ENCODE data around the gene KRT14. TPM values are rescaled to one million over a fixed set of nuclear protein-coding genes. Genes with fewer than 3 reads are reported as not detected.
"Not testable (repeated sequence)": the region's sequence is repeated elsewhere in the genome, so short reads cannot be mapped to it uniquely, and the experiment has no call there.

KRT14 gene
- total RNA-seq, 1 experiment from 2014 or later = not detected

GRCh38 chr17:41625602-41626001 lies 38.9 kb upstream of the KRT14 start:
- H3K9me3 ChIP-seq = no peaks in the 10 kb centered on the region
- H3K27me3 Mint-ChIP-seq (ENCODE audit: insufficient read depth, unreplicated experiment) = no peaks in the 10 kb centered on the region
- BruUV-seq (replicated peaks) = no TSS peak
- no peak overlapping the region for H3K27ac Mint-ChIP-seq (ENCODE audit: unreplicated experiment)
- H3K36me3 Mint-ChIP-seq (ENCODE audit: insufficient read depth, unreplicated experiment) = no peaks in the 10 kb centered on the region
- no peak for TF ChIP-seq CTCF (IDR thresholded peaks at IDR 0.05; ENCODE audit: insufficient read depth in 1 of 2, low read depth in 1 of 2, low read length in 1 of 2, severe bottlenecking in 1 of 2, unreplicated experiment in 1 of 2)
- CTCF ChIA-PET = no interaction called here
- no peaks in the 10 kb centered on the region for H3K27me3 ChIP-seq (replicated peaks; ENCODE audit: control insufficient read depth, insufficient read depth, low read length)
- H3K36me3 ChIP-seq (ENCODE audit: control insufficient read depth, insufficient read depth, low read length) = no peaks in the 10 kb centered on the region
- DNase-seq = no peak
- intact Hi-C loops (cut with micrococcal nuclease; ENCODE audit: unreplicated experiment) = no loop called here
- no peak overlapping the region for H3K4me3 ChIP-seq (ENCODE audit: low read depth, low read length)
- H3K9me3 Mint-ChIP-seq (ENCODE audit: unreplicated experiment) = no peaks in the 10 kb centered on the region
- H3K4me1 Mint-ChIP-seq (ENCODE audit: low read depth, unreplicated experiment) = peaks cover 6% of the 10 kb centered on the region
- no peaks in the 10 kb centered on the region for H3K4me1 ChIP-seq
- H3K4me3 Mint-ChIP-seq (ENCODE audit: unreplicated experiment) = no peak overlapping the region
- POLR2A ChIA-PET = no interaction called here

- peak within 1 kb of the TSS; percentile 32 for H3K27ac Mint-ChIP-seq (ENCODE audit: unreplicated experiment)
- no peak within 1 kb of the TSS for H3K4me3 ChIP-seq (ENCODE audit: low read depth, low read length)
- CTCF ChIA-PET = no interaction called here
- no peaks in the 10 kb centered on the region for H3K36me3 ChIP-seq (ENCODE audit: control insufficient read depth, insufficient read depth, low read length)
- no peaks in the 10 kb centered on the region for H3K9me3 Mint-ChIP-seq (ENCODE audit: unreplicated experiment)
- H3K4me1 ChIP-seq = no peaks in the 10 kb centered on the region
- BruUV-seq (replicated peaks) = no TSS peak
- intact Hi-C loops (cut with micrococcal nuclease; ENCODE audit: unreplicated experiment) = no loop called here
- POLR2A ChIA-PET = no interaction called here
- no peaks in the 10 kb centered on the region for H3K9me3 ChIP-seq
- no peak for TF ChIP-seq CTCF (IDR thresholded peaks at IDR 0.05; ENCODE audit: insufficient read depth in 1 of 2, low read depth in 1 of 2, low read length in 1 of 2, severe bottlenecking in 1 of 2, unreplicated experiment in 1 of 2)
- no peaks in the 10 kb centered on the region for H3K27me3 Mint-ChIP-seq (ENCODE audit: insufficient read depth, unreplicated experiment)
- H3K4me1 Mint-ChIP-seq (ENCODE audit: low read depth, unreplicated experiment) = peaks cover 6% of the 10 kb centered on the region
- H3K4me3 Mint-ChIP-seq (ENCODE audit: unreplicated experiment) = no peak within 1 kb of the TSS
- DNase-seq = peak in 1 of 2 experiments; percentile 39
- H3K36me3 Mint-ChIP-seq (ENCODE audit: insufficient read depth, unreplicated experiment) = no peaks in the 10 kb centered on the region
- no peaks in the 10 kb centered on the region for H3K27me3 ChIP-seq (replicated peaks; ENCODE audit: control insufficient read depth, insufficient read depth, low read length)
Measured at GRCh38 chr17:41624208-41625101, 37.8 kb upstream of the KRT14 start, which contains the start of gene KRT17. Gene KRT17, minus strand, starts transcription at chr17:41624575. Its CDS starts 66 bp downstream, at chr17:41624509.

- H3K27me3 ChIP-seq (replicated peaks; ENCODE audit: control insufficient read depth, insufficient read depth, low read length); POLR2A ChIA-PET; H3K4me1 Mint-ChIP-seq (ENCODE audit: low read depth, unreplicated experiment); CTCF ChIA-PET; H3K36me3 ChIP-seq (ENCODE audit: control insufficient read depth, insufficient read depth, low read length); intact Hi-C loops (cut with micrococcal nuclease; ENCODE audit: unreplicated experiment); BruUV-seq (replicated peaks); H3K4me3 ChIP-seq (ENCODE audit: low read depth, low read length); H3K4me1 ChIP-seq; H3K4me3 Mint-ChIP-seq (ENCODE audit: unreplicated experiment); H3K27me3 Mint-ChIP-seq (ENCODE audit: insufficient read depth, unreplicated experiment); H3K9me3 ChIP-seq; H3K36me3 Mint-ChIP-seq (ENCODE audit: insufficient read depth, unreplicated experiment); H3K9me3 Mint-ChIP-seq (ENCODE audit: unreplicated experiment); H3K27ac Mint-ChIP-seq (ENCODE audit: unreplicated experiment): not testable (repeated sequence)
- peak in 1 of 2 experiments; percentile 32 for DNase-seq
Measured at GRCh38 chr17:41623184-41623861, 36.6 kb upstream of the KRT14 start.

GRCh38 chr17:41622340-41623183 lies 35.9 kb upstream of the KRT14 start:
- CTCF ChIA-PET; H3K36me3 ChIP-seq (ENCODE audit: control insufficient read depth, insufficient read depth, low read length); H3K27me3 ChIP-seq (replicated peaks; ENCODE audit: control insufficient read depth, insufficient read depth, low read length); H3K4me3 Mint-ChIP-seq (ENCODE audit: unreplicated experiment); H3K9me3 Mint-ChIP-seq (ENCODE audit: unreplicated experiment); DNase-seq; POLR2A ChIA-PET; BruUV-seq (replicated peaks); H3K9me3 ChIP-seq; H3K27ac Mint-ChIP-seq (ENCODE audit: unreplicated experiment); H3K4me1 Mint-ChIP-seq (ENCODE audit: low read depth, unreplicated experiment); H3K36me3 Mint-ChIP-seq (ENCODE audit: insufficient read depth, unreplicated experiment); H3K4me3 ChIP-seq (ENCODE audit: low read depth, low read length); H3K27me3 Mint-ChIP-seq (ENCODE audit: insufficient read depth, unreplicated experiment); intact Hi-C loops (cut with micrococcal nuclease; ENCODE audit: unreplicated experiment); H3K4me1 ChIP-seq: not testable (repeated sequence)
